Measurements from ENCODE around the gene KRT84.
"Not testable (repeated sequence)": the region's sequence is repeated elsewhere in the genome, so short reads cannot be mapped to it uniquely, and the experiment has no call there.

DNA sequence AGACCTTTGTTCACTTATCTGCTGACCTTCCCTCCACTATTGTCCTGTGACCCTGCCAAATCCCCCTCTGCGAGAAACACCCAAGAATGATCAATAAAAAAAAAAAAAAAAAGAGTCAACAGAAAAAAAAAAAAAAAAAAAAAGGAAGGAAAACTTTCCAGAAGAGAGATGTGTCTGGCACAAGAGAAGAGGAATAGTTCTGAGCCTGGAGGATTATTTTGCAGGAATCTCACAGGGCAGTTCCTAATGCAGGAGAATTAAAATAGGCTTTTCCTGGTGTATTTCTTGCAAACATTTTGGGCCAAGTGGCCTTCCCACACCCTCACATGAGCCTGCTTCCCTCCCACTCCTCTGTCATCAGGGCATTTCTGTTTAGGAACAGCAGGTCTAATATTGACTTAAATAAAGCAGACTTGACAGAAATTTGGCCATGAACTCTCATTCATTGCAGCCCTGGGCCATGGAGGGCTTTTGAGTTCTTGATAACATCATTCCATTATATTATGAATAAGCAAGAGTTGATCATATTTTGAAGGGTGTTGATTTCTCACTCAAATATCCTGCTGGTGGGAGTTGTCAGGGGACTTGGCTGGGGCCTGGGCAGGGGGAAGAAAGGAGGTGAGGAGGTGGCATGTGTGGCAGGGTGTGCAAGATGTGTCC lies 25.3 kb upstream of the KRT84 start:
- TF ChIP-seq POLR2A (IDR thresholded peaks at IDR 0.05; ENCODE audit: low read length); GATA1 (IDR thresholded peaks at IDR 0.05; ENCODE audit: low read depth, low read length): not testable (repeated sequence)
